UCSD-AML1 (cell line): ENCODE results near the gene ZMIZ1.
A peak's percentile ranks its signal among the peaks of the same experiment; 100 is the strongest.

Source experiments
- DNase-seq: peaks from one replicate; lab custom pipeline; 2025; ENCODE audit not compliant: unreplicated experiment; lab: John Stamatoyannopoulos, UW

ZMIZ1 gene

GRCh38 chr10:79149345-79149661 is 80.5 kb downstream of the ZMIZ1 start:
- DNase-seq, result no peak

GRCh38 chr10:79149662-79150443 is 81.1 kb downstream of the ZMIZ1 start:
- peak; percentile 67 for DNase-seq

- DNase-seq, result no peak
These were observed 81.6 kb downstream of the ZMIZ1 start for GRCh38 chr10:79150444-79150754.

GRCh38 chr10:79152423-79152817 is 83.7 kb downstream of the ZMIZ1 start:
- no peak for DNase-seq

- DNase-seq, result no peak
These were observed 85.0 kb downstream of the ZMIZ1 start for GRCh38 chr10:79153745-79154144.

GRCh38 chr10:79155301-79156081 is 86.7 kb downstream of the ZMIZ1 start:
- DNase-seq, result no peak

- no peak for DNase-seq
These were observed 87.8 kb downstream of the ZMIZ1 start for GRCh38 chr10:79156334-79157274.

- no peak for DNase-seq
These were observed 89.2 kb downstream of the ZMIZ1 start for GRCh38 chr10:79158004-79158340.

GRCh38 chr10:79158402-79159097 is 89.8 kb downstream of the ZMIZ1 start:
- no peak for DNase-seq

GRCh38 chr10:79159141-79159651 is 90.4 kb downstream of the ZMIZ1 start:
- DNase-seq, result no peak

- DNase-seq, result no peak
These were observed 91.0 kb downstream of the ZMIZ1 start for GRCh38 chr10:79159785-79160184.

- no peak for DNase-seq
These were observed 91.4 kb downstream of the ZMIZ1 start for GRCh38 chr10:79160191-79160590.

GRCh38 chr10:79161557-79161956 is 92.8 kb downstream of the ZMIZ1 start:
- no peak for DNase-seq

GRCh38 chr10:79162022-79162421 is 93.3 kb downstream of the ZMIZ1 start:
- no peak for DNase-seq

GRCh38 chr10:79162861-79163665 is 94.3 kb downstream of the ZMIZ1 start:
- DNase-seq, result no peak

- no peak for DNase-seq
These were observed 94.9 kb downstream of the ZMIZ1 start for GRCh38 chr10:79163666-79163975.

GRCh38 chr10:79164075-79164474 is 95.3 kb downstream of the ZMIZ1 start:
- no peak for DNase-seq

- DNase-seq, result no peak
These were observed 96.5 kb downstream of the ZMIZ1 start for GRCh38 chr10:79165070-79165778.

GRCh38 chr10:79166312-79166721 is 97.6 kb downstream of the ZMIZ1 start:
- no peak for DNase-seq

- DNase-seq, result no peak
These were observed 98.0 kb downstream of the ZMIZ1 start for GRCh38 chr10:79166741-79167140.
